ENCODE measurements around the gene GAPDH.

DNA sequence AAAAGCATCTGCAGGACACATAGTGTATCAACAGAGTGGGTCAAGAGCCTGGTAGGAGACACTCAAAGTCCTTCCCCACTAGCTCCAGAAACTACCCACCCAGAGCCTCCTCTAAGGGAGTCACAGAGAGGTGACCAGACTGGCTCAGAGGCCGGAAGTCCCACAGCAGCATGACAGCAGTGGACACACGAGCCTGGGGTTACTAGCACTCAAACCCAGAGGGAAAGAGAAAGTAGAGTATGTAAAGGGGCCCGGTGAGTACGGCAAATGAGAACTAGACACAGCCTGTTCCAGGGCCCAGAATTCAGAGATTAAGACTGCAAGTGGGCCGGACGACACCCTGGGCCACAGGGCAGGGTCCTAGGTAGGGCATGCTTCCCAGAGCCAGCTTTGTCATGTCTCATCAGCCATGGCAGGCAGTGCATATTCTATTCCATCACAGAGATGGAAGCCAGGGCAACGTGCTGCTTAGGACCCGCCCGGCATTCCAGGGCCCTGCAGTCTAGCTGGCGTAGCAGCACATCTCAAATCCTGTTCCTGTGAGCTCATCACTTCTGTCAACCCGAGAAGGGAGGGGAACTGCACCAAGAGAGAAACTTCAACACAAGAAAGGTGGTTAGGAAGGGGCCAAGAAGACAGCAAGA is 17.3 kb downstream of the GAPDH start:
- no peak for TF ChIP-seq EZH2 (IDR thresholded peaks at IDR 0.05; ENCODE audit: borderline replicate concordance)
- TF ChIP-seq CTCF (IDR thresholded peaks at IDR 0.05; ENCODE audit: poor library complexity), result no peak
- no peak for TF ChIP-seq EZH2phosphoT487 (IDR thresholded peaks at IDR 0.05; ENCODE audit: low read depth, severe bottlenecking, unreplicated experiment)
